Stimulated activated CD8-positive, alpha-beta memory T cell treated with anti-CD3 and anti-CD28 coated beads, Interleukin-7, amount 100 ng/mL, for 4 hours (primary cell): ENCODE results near the gene CTDNEP1.

Experiments used
- DNase-seq, 2 donors: peaks; one replicate each; pipeline ENCODE4 v3.0.0-alpha.2; 2020; ENCODE audit warnings: low read depth in 2 of 2

The CTDNEP1 gene

DNA sequence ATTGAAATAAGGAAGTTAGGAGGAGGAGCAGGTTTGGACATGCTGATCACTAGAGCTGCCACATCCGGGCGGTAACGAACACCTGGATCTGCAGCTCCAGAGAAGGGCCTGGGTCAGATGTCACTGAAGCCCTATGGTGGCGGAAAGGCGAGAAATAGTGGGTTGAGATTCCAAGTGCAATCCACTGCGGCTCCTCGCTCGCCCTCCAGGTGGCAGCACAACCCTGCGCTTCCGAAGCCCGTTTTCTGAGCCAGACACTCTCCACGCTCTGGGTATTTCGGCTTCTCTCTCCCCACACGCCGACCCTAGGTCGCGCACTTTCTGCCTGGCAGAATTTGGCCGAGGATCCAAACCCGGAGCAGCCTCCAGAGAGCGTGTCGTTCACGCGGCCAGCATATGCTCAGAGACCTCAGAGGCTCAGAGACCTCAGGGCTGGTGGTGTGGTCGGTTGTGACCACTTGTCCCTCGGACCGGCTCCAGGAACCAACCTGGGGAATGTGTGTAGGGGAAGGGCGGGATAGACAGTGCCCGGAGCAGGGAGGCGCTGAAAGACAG is 29.1 kb upstream of the CTDNEP1 start:
- DNase-seq: peak; percentile 70 to 77

- DNase-seq: no peak
Observed at GRCh38 chr17:7279448-7279847, 27.9 kb upstream of the CTDNEP1 start.

DNA sequence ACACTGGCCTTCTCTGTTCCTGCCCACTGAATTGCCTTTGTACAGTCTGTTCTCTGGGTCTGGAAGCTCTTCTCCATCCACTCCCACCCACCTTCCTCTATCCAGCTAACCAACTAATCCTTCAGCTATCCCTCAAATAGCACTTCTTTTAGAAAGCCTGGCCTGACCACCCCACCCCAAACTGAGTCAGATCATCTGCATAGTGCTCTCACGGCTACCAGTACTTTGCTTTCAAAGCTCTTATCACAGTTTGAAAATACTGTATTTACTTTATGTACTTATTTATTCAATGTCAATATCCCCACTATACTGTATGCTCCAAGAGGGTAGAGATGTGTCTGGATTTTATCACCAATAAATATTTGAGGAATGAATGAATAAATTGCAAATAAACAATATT is 15.2 kb upstream of the CTDNEP1 start:
- no peak for DNase-seq

DNA sequence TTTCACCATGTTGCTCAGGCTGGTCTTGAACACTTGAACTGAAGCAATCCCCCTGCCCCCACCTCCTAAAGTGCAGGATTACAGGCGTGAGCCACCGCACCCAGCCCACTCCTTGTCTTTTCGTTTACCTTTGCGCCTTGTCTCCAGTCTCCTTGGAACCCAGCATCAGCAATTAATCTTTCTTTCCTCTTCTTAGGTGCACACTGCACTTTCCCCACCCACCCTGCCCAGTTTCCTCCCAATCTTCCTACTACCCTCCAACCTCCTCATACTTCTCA is 12.2 kb upstream of the CTDNEP1 start:
- DNase-seq: no peak

- DNase-seq: no peak
Observed at GRCh38 chr17:7262935-7263800, 11.6 kb upstream of the CTDNEP1 start.

GRCh38 chr17:7262192-7262934 is 10.8 kb upstream of the CTDNEP1 start, which contains the start of gene CLDN7:
TSS of gene CLDN7 (minus strand) at chr17:7262478. CDS start at chr17:7262043, 435 bp downstream.
- DNase-seq: no peak

GRCh38 chr17:7261379-7262191 is 10.1 kb upstream of the CTDNEP1 start:
- DNase-seq: peak in 1 of 2 donors; percentile 62

DNA sequence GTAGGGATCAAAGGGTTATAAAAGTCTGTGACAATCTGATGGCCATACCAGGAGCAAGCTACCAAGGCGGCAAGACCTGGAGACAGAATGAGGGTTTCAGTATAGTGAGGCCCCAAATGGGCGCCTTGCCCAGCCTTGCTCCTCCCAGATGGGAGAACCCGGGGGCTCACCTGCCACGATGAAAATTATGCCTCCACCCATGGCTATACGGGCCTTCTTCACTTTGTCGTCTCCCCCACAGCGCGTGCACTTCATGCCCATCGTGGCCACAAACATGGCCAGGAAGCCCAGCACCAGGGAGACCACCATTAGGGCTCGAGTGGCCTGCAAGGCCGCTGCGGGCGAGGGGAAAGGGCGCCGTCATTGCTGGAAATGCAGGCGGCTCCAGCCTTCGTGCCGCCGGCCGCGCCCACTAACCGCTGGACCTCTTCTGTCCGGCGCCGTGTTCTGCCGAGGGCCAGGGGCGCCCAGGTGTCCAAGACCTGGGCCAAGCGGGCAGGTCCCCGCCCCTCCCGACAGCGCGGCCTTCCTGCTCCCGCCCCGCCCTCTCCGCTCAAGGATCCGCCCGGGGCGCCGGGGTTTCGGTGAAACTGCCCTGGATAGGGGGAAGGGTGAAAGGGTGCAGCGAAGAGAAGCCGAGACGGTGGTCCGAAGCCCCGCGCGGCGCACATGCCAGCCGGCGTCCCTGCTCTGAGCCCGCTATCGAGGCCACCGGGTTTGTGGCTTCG is 9.3 kb upstream of the CTDNEP1 start:
- peak in 1 of 2 donors; percentile 29 for DNase-seq

DNA sequence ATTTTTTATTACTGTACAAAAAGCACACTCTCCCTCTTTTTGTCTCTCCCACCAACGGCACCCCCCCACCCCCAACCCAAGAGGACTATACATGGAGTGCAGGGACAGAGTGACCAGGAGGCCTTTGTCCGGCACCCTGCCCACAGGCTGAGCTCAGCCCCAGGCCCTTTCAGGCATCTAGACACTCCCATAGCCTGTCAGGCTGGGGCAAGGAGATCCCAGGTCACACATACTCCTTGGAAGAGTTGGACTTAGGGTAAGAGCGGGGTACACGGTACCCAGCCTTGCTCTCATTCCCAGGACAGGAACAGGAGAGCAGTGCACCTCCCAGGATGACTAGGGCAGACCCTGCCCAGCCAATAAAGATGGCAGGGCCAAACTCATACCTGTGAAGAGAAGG is 8.6 kb upstream of the CTDNEP1 start:
- no peak for DNase-seq

- DNase-seq: no peak
Observed at GRCh38 chr17:7259555-7259889, 8.0 kb upstream of the CTDNEP1 start.

- no peak for DNase-seq
Observed at GRCh38 chr17:7258731-7259554, 7.4 kb upstream of the CTDNEP1 start.

DNA sequence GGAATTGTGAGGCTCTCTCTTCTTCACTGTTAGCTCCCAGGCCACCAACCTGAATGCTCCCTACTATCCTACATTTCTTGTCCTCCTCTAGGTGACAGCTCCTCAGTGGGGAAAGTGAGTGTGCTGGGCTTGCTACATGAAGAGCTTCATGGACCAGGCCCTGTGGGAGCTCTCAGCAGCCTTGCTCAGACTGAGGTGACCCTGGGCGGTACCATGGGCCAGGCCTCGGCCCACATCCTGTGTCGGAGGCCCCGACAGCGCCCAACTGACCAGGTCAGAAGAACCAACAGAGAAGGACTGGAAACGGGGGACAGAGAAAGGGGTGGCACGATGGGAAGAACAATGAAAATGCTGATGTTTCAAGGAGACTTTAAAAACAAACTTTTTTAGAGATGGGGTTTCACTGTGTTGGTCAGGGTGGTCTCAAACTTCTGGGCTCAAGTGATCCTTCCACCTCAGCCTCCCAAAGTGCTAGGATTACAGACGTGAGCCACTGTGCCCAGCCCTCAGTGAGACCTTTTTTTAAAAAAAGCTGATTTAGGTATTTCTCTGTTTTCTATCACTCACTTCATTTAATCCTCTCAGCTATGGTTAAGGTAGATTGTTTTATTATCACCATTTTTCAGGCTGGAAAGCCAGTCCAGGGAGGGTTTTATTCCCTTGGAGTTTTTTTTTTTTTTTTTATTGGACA is 5.4 kb upstream of the CTDNEP1 start:
- DNase-seq: no peak

DNA sequence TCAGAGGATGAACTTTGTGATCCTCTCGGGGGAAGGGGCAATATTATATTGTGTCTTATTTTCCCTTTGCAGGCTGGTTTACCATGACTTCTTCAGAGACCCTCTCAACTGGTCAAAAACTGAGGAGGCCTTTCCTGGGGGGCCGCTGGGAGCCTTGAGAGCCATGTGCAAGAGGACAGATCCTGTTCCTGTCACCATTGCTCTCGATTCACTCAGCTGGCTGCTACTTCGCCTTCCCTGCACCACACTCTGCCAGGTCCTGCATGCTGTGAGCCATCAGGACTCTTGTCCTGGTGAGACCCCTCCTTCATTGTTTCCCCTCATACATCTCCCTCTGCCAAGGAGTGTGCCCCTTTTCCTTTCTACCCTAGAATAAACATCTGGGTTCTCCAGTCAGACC is 3.0 kb upstream of the CTDNEP1 start:
- DNase-seq: no peak

DNA sequence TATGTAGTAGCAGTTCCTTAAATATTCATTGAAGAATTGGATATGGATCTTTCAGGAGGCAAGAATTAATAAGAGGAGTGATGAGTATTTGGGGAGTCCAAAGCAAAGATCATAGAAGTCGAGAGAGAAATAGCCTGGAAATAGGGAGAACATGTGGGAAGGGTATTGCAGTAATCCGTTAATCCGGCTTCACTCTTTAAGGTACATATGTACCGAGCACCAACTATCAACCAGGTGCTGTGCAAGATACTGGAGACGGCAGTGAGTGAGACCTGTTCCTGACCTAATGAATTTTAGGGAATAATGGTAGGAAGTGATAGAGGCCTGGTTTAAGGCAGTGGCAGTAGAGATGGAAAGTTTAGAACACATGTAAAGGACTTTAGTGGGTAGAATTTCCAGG is 1.5 kb upstream of the CTDNEP1 start:
- DNase-seq: no peak

GRCh38 chr17:7252176-7253043 is 876 bp upstream of the CTDNEP1 start, which contains the start of gene ELP5:
TSS of gene ELP5 (plus strand) at chr17:7252215. CDS start at chr17:7252551, 336 bp downstream.
- peak; percentile 79 to 80 for DNase-seq

DNA sequence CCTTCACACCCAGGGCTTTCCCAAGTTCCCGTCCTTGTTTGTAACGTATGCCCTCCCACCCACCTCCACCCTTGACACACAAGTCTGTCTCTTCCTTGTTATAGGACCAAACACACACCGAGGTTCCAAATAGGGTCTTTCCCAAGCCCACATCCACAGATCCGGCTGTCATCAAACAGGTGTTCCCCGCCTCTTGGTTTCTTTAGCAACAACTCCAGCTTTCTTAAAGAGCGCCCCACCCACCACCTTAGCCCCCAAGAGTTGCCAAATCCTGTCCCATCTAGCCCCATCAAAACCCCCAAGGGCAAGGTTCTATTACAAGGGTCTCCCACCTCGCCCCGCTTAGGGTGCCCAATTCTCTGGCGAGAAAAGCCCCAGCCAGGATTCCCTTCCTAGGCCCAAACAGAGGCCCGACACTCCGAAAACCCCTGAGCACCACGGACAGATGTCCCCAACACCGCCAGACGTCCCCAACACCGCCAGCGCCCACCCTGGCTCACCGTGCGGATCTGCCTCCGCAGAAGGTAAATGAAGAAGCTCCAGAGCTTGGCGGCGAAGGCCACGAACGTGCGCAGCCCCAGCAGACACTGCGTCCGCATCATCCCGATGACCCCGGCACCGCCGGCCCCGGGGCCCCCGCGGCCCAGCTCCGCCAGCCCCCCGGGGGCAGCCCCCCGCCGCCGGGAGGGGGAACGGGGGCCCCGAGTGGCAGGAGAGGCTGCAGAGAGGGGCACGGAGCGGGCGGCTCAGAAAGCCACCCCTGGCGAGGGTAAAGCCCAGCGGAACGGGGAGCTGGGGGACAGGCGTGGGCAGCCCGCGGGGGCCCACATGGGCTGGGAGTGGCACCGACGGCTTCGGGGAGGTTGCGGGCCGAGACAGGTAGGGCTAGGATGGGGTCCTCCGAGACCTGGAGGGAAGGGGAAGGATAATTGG is 573 bp downstream of the CTDNEP1 start:
- no peak for DNase-seq

DNA sequence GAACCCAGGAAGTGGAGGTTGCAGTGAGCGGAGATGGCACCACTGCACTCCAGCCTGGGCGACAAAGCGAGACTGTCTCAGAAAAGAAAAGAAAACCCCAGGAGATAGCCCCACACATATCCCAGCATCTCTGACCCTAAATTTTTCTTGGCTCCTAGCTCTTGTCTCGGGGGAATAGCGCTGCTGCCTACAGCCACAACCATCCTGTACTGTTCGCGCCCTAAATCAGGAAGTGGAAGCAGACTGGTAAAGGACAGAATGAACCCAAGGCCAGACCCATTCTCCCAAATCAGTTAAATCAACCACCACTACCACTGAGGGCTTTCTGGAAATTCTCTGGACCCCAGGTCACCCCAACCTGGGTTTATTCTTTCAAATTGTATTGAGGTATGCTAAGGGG is 1.7 kb downstream of the CTDNEP1 start:
- no peak for DNase-seq

- DNase-seq: no peak
Observed at GRCh38 chr17:7249214-7249613, 2.3 kb downstream of the CTDNEP1 start.
